NCI-H524 (cell line): ENCODE measurements around the gene TACC3.

Experiments used
- DNase-seq, 2 experiments: peaks; one replicate each; lab custom pipeline; 2025; lab: John Stamatoyannopoulos, UW

TACC3 gene

GRCh38 chr4:1723131-1723801 lies 1.9 kb downstream of the TACC3 start:
- no peak for DNase-seq

GRCh38 chr4:1725521-1725920 lies 4.2 kb downstream of the TACC3 start:
- DNase-seq: no peak

GRCh38 chr4:1726146-1726934 lies 5.0 kb downstream of the TACC3 start:
- peak; percentile 54 to 84 for DNase-seq

GRCh38 chr4:1727117-1728031 lies 6.1 kb downstream of the TACC3 start:
- DNase-seq: no peak

GRCh38 chr4:1728061-1728980 lies 7.0 kb downstream of the TACC3 start:
- no peak for DNase-seq

- no peak for DNase-seq
Measured at GRCh38 chr4:1730532-1731135, 9.3 kb downstream of the TACC3 start.

- no peak for DNase-seq
Measured at GRCh38 chr4:1731180-1731579, 9.9 kb downstream of the TACC3 start.

- no peak for DNase-seq
Measured at GRCh38 chr4:1732911-1733310, 11.6 kb downstream of the TACC3 start.

GRCh38 chr4:1735215-1735614 lies 13.9 kb downstream of the TACC3 start:
- DNase-seq: no peak

GRCh38 chr4:1736812-1737211 lies 15.5 kb downstream of the TACC3 start:
- DNase-seq: no peak

GRCh38 chr4:1737666-1738065 lies 16.3 kb downstream of the TACC3 start:
- DNase-seq: no peak

GRCh38 chr4:1738410-1738809 lies 17.1 kb downstream of the TACC3 start:
- no peak for DNase-seq

- no peak for DNase-seq
Measured at GRCh38 chr4:1739358-1739757, 18.0 kb downstream of the TACC3 start.

GRCh38 chr4:1740021-1740545 lies 18.8 kb downstream of the TACC3 start:
- no peak for DNase-seq

GRCh38 chr4:1741208-1741607 lies 19.9 kb downstream of the TACC3 start:
- no peak for DNase-seq

- DNase-seq: no peak
Measured at GRCh38 chr4:1743551-1743950, 22.2 kb downstream of the TACC3 start.

GRCh38 chr4:1743975-1744374 lies 22.7 kb downstream of the TACC3 start:
- DNase-seq: no peak

- no peak for DNase-seq
Measured at GRCh38 chr4:1744552-1744951, 23.2 kb downstream of the TACC3 start.

GRCh38 chr4:1745165-1745564 lies 23.8 kb downstream of the TACC3 start:
- DNase-seq: no peak

GRCh38 chr4:1745697-1746096 lies 24.4 kb downstream of the TACC3 start:
- DNase-seq: no peak

GRCh38 chr4:1746265-1746691 lies 25.0 kb downstream of the TACC3 start:
- peak; percentile 63 to 86 for DNase-seq
